Sigmoid colon (tissue), 7 donors: ENCODE measurements around the gene RNF166. TPM values are rescaled to one million over a fixed set of nuclear protein-coding genes. Genes with fewer than 3 reads are reported as not detected.

Experiments
- DNase-seq: peaks from one replicate; pipeline ENCODE4 v3.0.0-alpha.2; 2019
- H3K27ac ChIP-seq, 4 donors: fragments of 200-600 bp; sonication (generic); one replicate each; pipeline ENCODE4 v1.5.1; 2016 to 2019; ENCODE audit warnings: mild to moderate bottlenecking in 1 of 4
- H3K27me3 ChIP-seq, 3 donors: fragments of 200-600 bp; sonication (generic); one replicate each; pipeline ENCODE4 v1.5.1; 2019; ENCODE audit warnings: mild to moderate bottlenecking in 1 of 3
- H3K36me3 ChIP-seq, 4 donors: fragments of 200-600 bp; sonication (generic); one replicate each; pipeline ENCODE4 v1.5.1; 2016 to 2019
- H3K4me1 ChIP-seq, 4 donors: fragments of 200-600 bp; sonication (generic); one replicate each; pipeline ENCODE4 v1.5.1; 2017 to 2019
- H3K4me3 ChIP-seq, 4 donors: fragments of 200-600 bp; sonication (generic); one replicate each; pipeline ENCODE4 v1.5.1; 2017 to 2019; ENCODE audit warnings: mild to moderate bottlenecking in 2 of 4, moderate library complexity in 1 of 4
- H3K9me3 ChIP-seq, 4 donors: fragments of 200-600 bp in 3 of 4; sonication (generic) in 3 of 4; one replicate each; pipeline versions ENCODE4 v1.5.1 to v1.6.1; 2013 to 2019
- EP300 ChIP-seq, 4 donors: sonication (generic); formaldehyde crosslinking; IDR thresholded peaks; one replicate each; pipeline ENCODE4 v1.6.1; 2017; ENCODE audit warnings: antibody characterized with exemption in 4 of 4
- POLR2A ChIP-seq, 2 donors: fragments of 450-650 bp; IDR thresholded peaks; one replicate each; pipeline ENCODE4 v1.6.1; 2016; ENCODE audit warnings: antibody characterized with exemption in 2 of 2, mild to moderate bottlenecking in 2 of 2, moderate library complexity in 2 of 2
- POLR2AphosphoS5 ChIP-seq, 4 donors: sonication (generic); formaldehyde crosslinking; IDR thresholded peaks; one replicate each; pipeline ENCODE4 v1.6.1; 2017; ENCODE audit warnings: antibody characterized with exemption in 4 of 4
- WGBS, 2 donors: extraction: QIAGEN DNeasy Blood & Tissue Kit; methylation state at CpG; one replicate each; pipeline ENCODE4 v1.1.7; 2013; 5-methylcytosine and 5-hydroxymethylcytosine counted together
- intact Hi-C: fragments of 100-400 bp; cut with DNase I; formaldehyde crosslinking; loops from one replicate; pipeline ENCODE4 v1.15.1; 2023
- polyA plus RNA-seq, 3 donors: library from polyadenylated mRNA; stranded (reverse); fragments of 200-250 nt; gene quantifications; one replicate each; pipeline ENCODE4 v1.2.3, GENCODE V29; 2013
- total RNA-seq, 4 donors: library from RNA; depleted of rRNA; stranded (reverse); fragments of >200 nt; gene quantifications; one replicate each; pipeline ENCODE4 v1.1.0, GENCODE V29; 2016
- TF ChIP-seq, protein P1 (sequence below), 4 experiments: fragments of 450-650 bp in 3 of 4; fragments of 200-600 bp in 1 of 4; IDR thresholded peaks; one replicate each; pipeline ENCODE4 v1.5.1; 2016 to 2019; ENCODE audit warnings: antibody characterized with exemption in 4 of 4, mild to moderate bottlenecking in 3 of 4, moderate library complexity in 2 of 4
- donor health status: healthy with polysubstance abuse.
- donor health status: Bipolar disorder and iron deficiency.
- donor health status: healthy.

RNF166 gene
- total and polyA plus RNA-seq, 7 donors = 5.4 to 34.8 (median 16.9) TPM

DNA sequence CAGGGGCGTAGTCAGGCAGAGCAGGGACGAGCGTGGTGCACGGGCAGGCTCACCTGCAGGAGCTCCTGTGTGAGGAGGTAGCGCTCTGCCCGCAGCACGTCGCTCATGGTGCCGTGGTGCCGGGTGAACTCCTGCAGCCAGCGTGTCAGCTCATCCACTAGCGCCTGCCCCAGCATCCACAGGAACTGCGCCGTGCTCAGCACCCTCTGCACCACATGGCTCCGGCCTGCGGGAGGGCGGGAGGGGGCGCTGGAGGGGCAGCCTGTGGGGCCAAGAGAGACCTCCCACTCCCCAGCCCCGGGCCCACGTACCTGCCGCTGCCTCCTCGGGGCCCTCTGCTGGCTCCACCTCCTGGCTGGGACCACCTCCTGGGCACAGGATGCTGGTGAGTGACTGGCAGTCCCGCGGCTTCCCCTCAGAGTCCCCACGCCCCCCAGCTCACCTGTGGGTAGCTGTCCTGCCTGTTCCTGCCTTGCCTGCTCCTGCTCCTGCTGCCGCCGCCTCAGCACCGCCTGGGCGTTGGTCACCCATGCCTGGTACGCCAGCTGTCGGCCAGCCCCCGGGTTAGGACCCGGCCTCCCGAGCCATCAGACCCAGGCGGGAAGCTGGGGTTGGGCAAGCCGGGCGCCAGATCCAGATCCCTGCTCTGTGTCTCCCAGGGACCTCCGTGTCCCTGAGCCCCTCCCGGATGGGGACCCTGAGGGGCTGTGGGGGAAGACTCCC is 16.7 kb upstream of the RNF166 start:
- H3K4me3 ChIP-seq = no peak overlapping the region
- H3K36me3 ChIP-seq = peaks cover 75 to 100% (median 95%) of the 10 kb centered on the region in 4 donors
- TF ChIP-seq, protein P1, sequence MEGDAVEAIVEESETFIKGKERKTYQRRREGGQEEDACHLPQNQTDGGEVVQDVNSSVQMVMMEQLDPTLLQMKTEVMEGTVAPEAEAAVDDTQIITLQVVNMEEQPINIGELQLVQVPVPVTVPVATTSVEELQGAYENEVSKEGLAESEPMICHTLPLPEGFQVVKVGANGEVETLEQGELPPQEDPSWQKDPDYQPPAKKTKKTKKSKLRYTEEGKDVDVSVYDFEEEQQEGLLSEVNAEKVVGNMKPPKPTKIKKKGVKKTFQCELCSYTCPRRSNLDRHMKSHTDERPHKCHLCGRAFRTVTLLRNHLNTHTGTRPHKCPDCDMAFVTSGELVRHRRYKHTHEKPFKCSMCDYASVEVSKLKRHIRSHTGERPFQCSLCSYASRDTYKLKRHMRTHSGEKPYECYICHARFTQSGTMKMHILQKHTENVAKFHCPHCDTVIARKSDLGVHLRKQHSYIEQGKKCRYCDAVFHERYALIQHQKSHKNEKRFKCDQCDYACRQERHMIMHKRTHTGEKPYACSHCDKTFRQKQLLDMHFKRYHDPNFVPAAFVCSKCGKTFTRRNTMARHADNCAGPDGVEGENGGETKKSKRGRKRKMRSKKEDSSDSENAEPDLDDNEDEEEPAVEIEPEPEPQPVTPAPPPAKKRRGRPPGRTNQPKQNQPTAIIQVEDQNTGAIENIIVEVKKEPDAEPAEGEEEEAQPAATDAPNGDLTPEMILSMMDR (IDR thresholded peaks at IDR 0.05) = no peak
- TF ChIP-seq EP300 (IDR thresholded peaks at IDR 0.05) (no peak), POLR2AphosphoS5 (IDR thresholded peaks at IDR 0.05) (no peak), POLR2A (IDR thresholded peaks at IDR 0.05) (no peak)
- 95 to 97% methylated on average over 39 of the region's 39 CpGs for WGBS, 2 donors
- H3K27me3 ChIP-seq = no peaks in the 10 kb centered on the region
- H3K9me3 ChIP-seq = no peaks in the 10 kb centered on the region
- no peak for DNase-seq
- no peak overlapping the region for H3K27ac ChIP-seq
- H3K4me1 ChIP-seq = peaks cover 0 to 17% (median 10%) of the 10 kb centered on the region in 4 donors
- intact Hi-C loops = no loop called here

DNA sequence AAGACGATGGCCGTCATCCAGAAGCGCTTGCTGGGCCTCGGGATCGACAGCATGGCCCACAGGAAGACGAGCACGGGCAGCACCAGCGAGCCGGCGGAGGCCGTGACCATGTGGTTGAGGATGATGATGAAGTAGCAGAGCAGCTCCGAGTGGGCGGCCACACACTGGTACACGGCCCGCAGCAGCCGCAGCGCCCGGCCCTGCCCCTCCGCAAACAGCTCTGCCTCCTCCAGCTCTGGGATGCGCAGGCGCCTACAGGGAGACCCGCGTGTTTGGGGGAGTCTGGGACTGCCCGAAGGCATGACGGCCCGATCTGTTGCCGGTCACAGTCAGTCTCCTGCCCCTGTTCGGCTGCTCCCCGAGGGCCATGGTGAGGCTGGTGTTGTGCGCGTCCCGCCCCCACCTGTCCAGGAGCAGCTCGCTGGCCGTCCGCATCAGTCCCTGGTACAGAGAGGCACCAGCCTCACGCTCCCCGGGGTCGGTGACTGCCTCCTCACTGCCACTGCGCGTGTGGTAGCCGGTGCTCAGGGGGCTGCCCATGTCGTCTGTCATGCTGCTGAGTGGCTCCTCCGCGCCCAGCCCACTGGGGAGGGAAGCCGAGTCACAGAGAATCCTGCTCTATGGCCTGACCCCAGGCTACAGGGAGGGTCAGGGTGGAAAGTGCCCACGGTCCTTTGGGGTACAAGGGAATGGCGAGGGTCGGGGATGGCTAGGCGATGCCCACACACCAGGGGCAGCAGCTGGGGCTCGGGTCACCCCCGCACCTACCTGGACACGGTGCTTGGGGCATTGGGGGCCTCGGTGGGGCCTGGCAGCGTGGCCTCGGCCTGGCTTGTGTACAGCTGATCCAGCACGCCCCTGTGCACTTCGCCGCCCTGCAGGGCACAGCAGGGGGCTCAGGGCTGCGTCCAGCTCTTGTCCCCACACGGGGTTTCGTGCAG is 15.9 kb upstream of the RNF166 start:
- no peak overlapping the region for H3K27ac ChIP-seq
- no peaks in the 10 kb centered on the region for H3K27me3 ChIP-seq
- H3K4me3 ChIP-seq = no peak overlapping the region
- H3K4me1 ChIP-seq = peaks cover 0 to 17% (median 10%) of the 10 kb centered on the region in 4 donors
- intact Hi-C loops = no loop called here
- 96% methylated on average over 61 of the region's 61 CpGs for WGBS, 2 donors
- no peaks in the 10 kb centered on the region for H3K9me3 ChIP-seq
- peaks cover 75 to 100% (median 94%) of the 10 kb centered on the region in 4 donors for H3K36me3 ChIP-seq
- TF ChIP-seq EP300 (IDR thresholded peaks at IDR 0.05) (no peak), POLR2A (IDR thresholded peaks at IDR 0.05) (no peak), POLR2AphosphoS5 (IDR thresholded peaks at IDR 0.05) (no peak)
- TF ChIP-seq, protein P1 (IDR thresholded peaks at IDR 0.05) = no peak
- no peak for DNase-seq

DNA sequence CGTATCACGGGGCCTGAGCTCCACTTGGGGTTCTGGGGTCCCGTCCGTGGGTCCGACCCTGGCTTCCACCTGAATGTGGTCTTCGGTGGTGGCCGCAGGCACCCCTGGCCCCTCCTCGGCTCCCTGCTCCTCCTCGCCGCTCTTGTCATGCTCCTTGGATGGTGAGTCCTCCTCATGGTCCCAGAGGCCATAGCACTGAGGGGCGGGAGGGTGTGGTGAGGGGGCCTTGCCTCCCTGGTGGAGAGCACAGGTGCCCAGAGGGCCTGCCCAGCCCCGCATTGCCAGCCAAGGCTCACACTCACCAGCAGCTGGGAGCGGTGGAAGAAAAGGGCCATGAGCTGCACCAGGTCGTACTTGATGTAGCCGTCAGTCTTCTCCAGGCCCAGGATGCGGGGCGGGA is 15.0 kb upstream of the RNF166 start:
- Histone ChIP-seq H3K4me3 (no peak overlapping the region), H3K27me3 (no peaks in the 10 kb centered on the region), H3K36me3 (peaks cover 75 to 100% (median 94%) of the 10 kb centered on the region in 4 donors), H3K4me1 (peaks cover 0 to 17% (median 10%) of the 10 kb centered on the region in 4 donors), H3K27ac (peak overlapping the region in 1 of 4 donors; percentile 77), H3K9me3 (no peaks in the 10 kb centered on the region)
- no peak for DNase-seq
- intact Hi-C loops = no loop called here
- TF ChIP-seq, protein P1 (IDR thresholded peaks at IDR 0.05) = no peak
- TF ChIP-seq POLR2AphosphoS5 (IDR thresholded peaks at IDR 0.05) = no peak
- WGBS, 2 donors = 96% methylated on average over 17 of the region's 17 CpGs

DNA sequence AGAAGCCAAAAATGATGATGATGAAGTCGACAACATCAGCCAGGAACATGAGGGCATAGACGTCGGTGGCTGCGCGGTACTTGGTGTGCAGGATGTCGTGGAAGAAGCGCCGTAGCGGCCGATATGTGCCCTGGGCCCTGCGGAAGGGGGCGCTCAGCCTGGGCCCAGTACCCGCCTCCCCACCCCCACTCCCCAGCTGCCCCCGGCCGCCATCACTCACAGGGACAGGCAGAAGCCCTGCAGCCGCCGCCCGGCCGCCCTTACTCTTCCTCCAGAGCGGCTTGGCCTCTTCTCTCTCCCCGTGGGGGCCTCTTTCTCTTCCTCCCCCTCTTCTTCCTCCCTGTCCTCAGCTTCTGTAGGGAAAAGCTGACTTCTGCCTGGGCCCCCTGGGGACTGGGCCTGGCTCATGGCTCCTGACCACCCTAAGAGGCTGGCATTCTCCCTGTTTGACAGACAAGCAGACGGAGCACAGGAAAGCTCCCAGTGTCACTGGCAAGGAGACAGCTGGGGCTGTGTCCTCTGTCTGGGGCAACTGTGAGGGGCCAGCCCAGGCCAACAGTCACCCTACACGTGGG is 14.3 kb upstream of the RNF166 start:
- peak overlapping the region in 3 of 4 donors; percentile 67 to 77 (median 76) for H3K27ac ChIP-seq
- peaks cover 0 to 17% (median 10%) of the 10 kb centered on the region in 4 donors for H3K4me1 ChIP-seq
- DNase-seq = no peak
- peaks cover 75 to 100% (median 94%) of the 10 kb centered on the region in 4 donors for H3K36me3 ChIP-seq
- WGBS, 2 donors = 93 to 94% methylated on average over 23 of the region's 23 CpGs
- intact Hi-C loops = no loop called here
- no peak overlapping the region for H3K4me3 ChIP-seq
- no peaks in the 10 kb centered on the region for H3K27me3 ChIP-seq
- H3K9me3 ChIP-seq = no peaks in the 10 kb centered on the region
- no peak for TF ChIP-seq EP300 (IDR thresholded peaks at IDR 0.05)
- no peak for TF ChIP-seq POLR2AphosphoS5 (IDR thresholded peaks at IDR 0.05)
- TF ChIP-seq, protein P1 (IDR thresholded peaks at IDR 0.05) = no peak
- TF ChIP-seq POLR2A (IDR thresholded peaks at IDR 0.05) = no peak
